ENCODE measurements around the gene MYO9A.
A peak's percentile ranks its signal among the peaks of the same experiment; 100 is the strongest.
"Not testable (repeated sequence)": the region's sequence is repeated elsewhere in the genome, so short reads cannot be mapped to it uniquely, and the experiment has no call there.

Gene MYO9A

GRCh38 chr15:72140088-72140487 is 22.1 kb upstream of the MYO9A start:
- no peak for DNase-seq (ENCODE audit: low read depth)

DNA sequence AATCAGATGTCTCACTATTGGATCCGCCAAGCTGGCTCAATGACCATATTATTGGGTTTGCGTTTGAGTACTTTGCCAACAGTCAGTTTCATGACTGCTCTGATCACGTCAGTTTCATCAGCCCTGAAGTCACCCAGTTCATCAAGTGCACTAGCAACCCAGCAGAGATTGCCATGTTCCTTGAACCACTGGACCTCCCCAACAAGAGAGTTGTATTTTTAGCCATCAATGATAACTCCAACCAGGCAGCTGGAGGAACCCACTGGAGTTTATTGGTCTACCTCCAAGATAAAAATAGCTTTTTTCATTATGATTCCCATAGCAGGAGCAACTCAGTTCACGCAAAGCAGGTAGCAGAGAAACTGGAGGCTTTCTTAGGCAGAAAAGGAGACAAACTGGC is 21.7 kb upstream of the MYO9A start:
- DNase-seq (ENCODE audit: low read depth) = no peak

DNA sequence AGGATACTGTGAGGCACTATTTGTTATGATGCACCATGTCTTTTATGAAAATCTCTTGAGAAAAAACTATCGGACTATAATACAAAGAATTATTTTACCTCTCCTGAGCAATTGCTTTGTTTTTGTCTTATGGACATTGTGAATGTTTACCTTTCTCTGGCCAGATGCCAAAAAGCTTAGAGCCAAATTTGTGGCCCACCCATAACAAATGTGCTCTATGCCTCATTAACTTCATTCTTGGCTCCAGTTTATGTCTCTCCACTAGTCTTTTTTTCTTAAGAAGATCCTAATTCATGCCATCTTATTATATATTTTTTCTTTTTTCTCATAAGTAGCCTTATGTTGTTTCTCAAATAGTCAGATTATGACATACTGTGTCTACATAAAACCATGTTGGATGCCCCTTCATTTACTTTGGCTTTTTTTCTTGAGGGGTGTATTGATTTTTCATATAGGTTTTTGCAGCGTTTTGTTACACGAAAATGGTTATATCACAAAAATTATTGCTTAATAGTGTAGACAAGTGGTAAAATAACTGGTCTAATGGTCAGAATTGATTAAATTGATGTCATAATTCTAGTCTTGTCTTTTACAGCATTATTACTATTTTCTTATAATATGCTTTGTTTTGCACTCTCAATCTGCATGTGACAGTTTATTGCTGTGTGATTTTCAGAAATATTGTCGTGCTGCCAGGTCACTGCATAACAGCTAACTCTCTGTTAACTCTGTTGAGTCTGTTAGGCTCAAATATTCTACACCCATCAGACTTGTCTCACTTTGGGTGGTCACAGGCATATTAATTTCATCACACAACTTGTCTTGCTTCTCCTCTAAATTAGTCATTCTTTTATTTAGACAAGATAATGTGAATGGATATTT is 18.5 kb upstream of the MYO9A start:
- no peak for DNase-seq (ENCODE audit: low read depth)

GRCh38 chr15:72135719-72136118 is 17.8 kb upstream of the MYO9A start:
- no peak for DNase-seq (ENCODE audit: low read depth)

DNA sequence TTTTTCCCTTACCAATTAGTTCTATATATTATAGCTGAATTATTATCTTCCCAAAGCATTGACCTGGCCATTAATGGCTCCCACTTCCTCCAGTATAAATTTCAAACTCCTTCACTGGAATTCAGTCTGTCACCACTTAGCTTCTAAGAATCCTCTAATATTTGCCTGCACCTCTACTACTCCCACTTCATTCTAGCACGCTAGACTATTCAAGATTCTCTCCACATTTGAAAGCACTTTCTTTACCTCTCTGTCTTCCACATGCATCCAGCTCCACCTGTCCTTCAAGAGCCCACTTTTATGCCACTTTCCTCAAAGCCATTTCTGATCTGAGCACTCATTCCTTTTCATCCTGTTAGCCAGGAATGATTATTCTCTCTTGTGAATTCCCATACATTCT is 15.3 kb upstream of the MYO9A start:
- DNase-seq (ENCODE audit: low read depth) = no peak

GRCh38 chr15:72131922-72132321 is 14.0 kb upstream of the MYO9A start:
- DNase-seq (ENCODE audit: low read depth) = no peak

DNA sequence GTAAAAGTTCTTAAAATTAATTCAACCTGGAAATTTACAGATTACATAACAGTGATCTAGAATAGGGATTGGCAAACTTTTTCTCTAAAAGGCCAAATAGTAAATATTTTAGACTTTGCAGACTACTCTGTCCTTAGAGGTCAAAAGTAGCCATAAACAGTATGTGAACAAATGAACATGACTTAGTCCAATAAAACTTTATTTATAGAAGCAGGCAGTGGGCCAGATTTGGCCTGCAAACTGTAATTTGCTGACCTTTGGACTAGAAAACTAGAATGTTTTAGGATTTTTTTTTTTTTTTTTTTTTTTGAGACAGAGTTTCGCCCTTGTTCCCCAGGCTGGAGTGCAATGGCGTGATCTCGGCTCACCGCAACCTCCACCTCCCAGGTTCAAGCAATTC is 12.3 kb upstream of the MYO9A start:
- DNase-seq (ENCODE audit: low read depth) = no peak

- DNase-seq (ENCODE audit: low read depth) = no peak
These were observed 10.4 kb upstream of the MYO9A start for GRCh38 chr15:72128359-72128758.

- DNase-seq (ENCODE audit: low read depth) = no peak
These were observed 9.9 kb upstream of the MYO9A start for GRCh38 chr15:72127724-72128322.

GRCh38 chr15:72124218-72124617 is 6.3 kb upstream of the MYO9A start:
- DNase-seq (ENCODE audit: low read depth) = no peak

DNA sequence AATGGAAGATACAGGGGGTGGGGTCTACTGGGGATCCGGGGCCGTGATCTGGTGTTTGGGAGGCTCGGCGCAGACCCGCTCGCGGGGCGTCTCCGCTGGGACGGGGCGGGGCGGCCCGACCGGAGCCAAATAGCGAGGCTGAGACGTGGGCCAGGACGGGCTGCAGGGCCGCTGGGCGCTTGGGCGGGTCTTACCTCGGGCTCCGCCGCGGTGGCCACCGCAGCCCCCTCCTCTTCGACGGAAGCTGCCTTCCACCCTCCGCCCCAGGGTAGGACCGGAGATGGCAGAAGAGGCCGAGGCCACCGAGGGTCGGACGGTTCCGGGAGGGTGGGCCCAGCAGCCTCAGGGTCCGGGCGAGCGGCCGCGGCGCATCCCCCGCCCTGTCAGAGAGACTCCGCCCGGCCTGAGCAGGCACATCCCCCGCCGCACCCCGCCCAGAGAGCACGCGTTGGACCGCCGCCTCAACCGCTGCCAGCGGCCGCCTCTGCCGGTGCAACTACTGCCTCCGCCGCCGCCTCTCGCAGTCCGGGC is 399 bp downstream of the MYO9A start:
- peak; percentile 61 for DNase-seq (ENCODE audit: low read depth)

DNA sequence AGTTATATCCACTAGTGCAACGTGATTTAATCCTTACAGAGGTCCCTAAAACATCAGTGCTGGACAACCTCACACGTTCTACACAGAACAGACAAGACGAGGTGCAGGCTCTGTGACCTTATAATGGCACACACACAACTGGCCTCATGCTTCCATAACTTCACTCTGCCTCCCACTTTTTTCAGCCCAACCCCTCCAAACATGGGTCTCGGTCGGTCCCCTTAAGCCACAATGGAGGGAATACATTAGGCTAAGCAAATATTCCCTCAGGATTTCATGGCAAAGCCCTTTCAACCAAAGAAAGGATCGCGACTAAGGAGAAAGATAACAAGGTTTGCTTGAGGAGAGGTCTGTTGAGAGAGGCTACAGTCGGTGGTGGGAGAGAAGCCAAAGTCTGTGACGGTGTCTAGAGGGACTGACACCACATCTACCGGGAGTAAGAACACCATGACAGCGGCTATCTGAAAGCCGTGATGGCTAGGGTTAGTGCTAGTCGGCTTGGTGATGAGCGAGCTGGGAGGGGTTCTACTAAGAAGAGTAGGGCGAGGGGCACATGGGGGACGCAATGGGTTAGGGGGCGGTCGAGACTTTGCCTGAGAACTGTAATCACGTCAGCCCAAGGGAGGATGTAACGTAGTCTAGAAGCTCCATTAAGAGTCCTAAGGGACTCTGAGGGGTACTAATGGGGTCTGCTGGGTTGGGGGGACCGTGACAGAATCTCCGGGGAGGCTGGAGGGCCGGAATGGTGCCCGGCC is 1.0 kb downstream of the MYO9A start:
- DNase-seq (ENCODE audit: low read depth) = peak; percentile 14

- DNase-seq (ENCODE audit: low read depth) = no peak
These were observed 4.5 kb downstream of the MYO9A start for GRCh38 chr15:72113347-72114031.

DNA sequence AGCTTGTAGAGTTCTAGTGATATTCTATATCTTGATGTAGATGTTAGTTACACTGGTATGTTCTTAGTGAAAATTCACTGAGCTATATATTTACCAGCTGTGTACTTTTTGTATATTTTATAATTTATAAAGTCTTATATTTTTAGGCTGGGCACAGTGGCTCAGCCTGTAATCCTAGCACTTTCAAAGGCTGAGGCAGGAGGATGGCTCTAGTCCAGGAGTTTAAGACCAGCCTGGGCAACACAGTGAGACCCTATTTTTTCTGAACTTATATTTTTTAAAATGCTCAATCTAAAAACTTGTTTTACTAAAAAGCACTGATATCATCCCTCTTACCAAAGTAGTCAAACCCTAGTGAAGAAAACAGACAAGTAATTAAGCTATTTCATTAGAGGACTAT is 5.1 kb downstream of the MYO9A start:
- no peak for DNase-seq (ENCODE audit: low read depth)

DNA sequence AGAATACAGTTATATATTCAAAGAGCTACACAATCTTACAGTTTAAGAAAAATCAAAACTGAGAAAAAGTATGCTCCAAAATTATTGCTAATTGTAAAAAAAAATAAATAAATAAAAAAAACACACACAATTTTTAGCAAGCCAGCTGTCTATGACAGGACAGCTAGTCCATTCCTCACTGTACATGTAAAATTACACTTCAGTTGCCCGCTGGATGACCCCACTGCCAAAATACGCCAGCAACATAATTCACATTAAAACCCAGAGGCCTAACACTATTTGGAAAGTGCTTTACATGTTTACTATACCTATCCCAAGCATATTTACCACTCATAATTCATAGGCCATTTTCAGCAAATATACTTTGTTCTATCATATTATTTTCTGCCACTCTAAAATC is 5.8 kb downstream of the MYO9A start:
- peak; percentile 8 for DNase-seq (ENCODE audit: low read depth)

DNA sequence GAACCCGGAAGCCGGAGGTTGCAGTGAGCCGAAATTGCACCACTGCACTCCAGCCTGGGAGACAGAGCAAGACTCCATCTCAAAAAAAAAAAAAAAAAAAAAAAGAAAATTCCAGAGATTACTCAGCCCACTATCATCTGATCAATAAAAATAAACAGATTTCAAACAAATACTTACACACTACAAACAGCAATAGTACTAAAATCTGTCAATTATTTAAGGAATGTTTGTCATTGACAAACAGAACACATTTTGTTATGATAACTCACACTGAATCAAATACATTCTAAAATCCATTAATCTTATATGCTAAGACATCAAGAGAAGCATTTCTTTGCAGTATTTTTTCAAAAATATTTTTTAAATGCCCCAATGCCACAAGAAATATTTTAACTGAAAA is 7.6 kb downstream of the MYO9A start:
- DNase-seq (ENCODE audit: low read depth) = no peak

GRCh38 chr15:72106068-72106467 is 11.9 kb downstream of the MYO9A start:
- no peak for DNase-seq (ENCODE audit: low read depth)

DNA sequence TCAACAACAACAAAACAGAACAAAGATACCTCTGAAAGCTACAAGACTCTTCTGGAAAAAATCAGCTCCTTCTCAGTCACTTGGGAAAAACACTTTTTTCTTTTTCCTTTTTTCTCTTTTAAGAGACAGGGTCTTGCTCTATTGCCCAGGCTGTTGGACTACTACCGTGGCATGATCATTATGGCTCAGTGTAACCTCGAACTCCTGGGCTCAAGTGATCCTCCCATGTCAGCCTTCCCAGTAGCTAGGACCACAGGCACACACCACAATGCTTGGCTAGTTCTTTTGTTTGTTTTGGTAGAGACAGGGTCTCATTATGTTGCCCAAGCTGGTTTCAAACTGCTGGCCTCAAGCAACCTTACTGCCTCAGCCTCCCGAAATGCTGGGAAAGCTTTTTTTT is 12.8 kb downstream of the MYO9A start:
- DNase-seq (ENCODE audit: low read depth) = no peak

DNA sequence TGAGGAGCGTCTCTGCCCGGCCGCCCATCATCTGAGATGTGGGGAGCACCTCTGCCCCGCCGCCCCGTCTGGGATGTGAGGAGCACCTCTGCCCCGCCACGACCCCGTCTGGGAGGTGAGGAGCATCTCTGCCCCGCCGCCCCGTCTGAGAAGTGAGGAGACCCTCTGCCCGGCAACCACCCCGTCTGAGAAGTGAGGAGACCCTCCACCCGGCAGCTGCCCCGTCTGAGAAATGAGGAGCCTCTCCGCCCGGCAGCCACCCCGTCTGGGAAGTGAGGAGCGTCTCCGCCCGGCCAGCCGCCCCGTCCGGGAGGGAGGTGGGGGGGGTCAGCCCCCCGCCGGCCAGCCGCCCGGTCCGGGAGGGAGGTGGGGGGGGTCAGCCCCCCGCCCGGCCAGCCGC is 17.4 kb downstream of the MYO9A start:
- not testable (repeated sequence) for DNase-seq (ENCODE audit: low read depth)

- DNase-seq (ENCODE audit: low read depth) = no peak
These were observed 18.8 kb downstream of the MYO9A start for GRCh38 chr15:72099155-72099554.

DNA sequence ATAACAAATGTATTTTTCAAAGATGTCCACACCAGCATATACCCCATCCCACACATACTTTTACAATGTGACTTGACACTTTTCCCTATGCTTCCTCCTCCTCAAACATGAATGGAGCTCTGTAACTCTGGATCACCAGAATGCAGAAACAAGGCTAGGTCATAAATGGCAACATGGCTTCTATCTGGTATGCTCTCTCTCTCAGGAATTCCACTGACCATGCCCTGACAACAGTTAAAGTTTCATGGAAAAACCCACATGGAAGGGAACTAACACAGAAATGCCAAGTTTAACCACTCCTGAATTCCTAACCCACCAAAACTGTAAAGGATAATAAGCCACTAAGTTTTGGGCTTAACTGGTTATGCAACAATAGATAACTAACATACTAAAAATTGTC is 19.9 kb downstream of the MYO9A start:
- peak; percentile 22 for DNase-seq (ENCODE audit: low read depth)

- DNase-seq (ENCODE audit: low read depth) = no peak
These were observed 21.2 kb downstream of the MYO9A start for GRCh38 chr15:72096796-72097195.

Data from amniotic epithelial cell (primary cell).